Calu3 (cell line): ENCODE results near the gene FAM180A. TPM values are rescaled to one million over a fixed set of nuclear protein-coding genes. Genes with fewer than 3 reads are reported as not detected.

Experiments
- BruUV-seq: library from RNA; stranded (reverse); fragments of 400-500 nt; replicated peaks from 2 replicates; lab custom pipeline; 2021; lab: Mats Ljungman, UMichigan
- CTCF ChIA-PET: fragments of 300-600 bp; sonication (Branson Sonifier 250); formaldehyde crosslinking; loops from one replicate; lab custom pipeline; 2022; ENCODE audit warnings: antibody characterized with exemption; lab: Charles Lee
- DNase-seq: peaks from one replicate; pipeline ENCODE4 v3.0.0; 2022
- H3K27ac Mint-ChIP-seq: one replicate; pipeline ENCODE4 v1.8.0; 2022; ENCODE audit warnings: mixed read lengths; ENCODE audit not compliant: unreplicated experiment
- H3K27me3 Mint-ChIP-seq: one replicate; pipeline ENCODE4 v1.8.0; 2022; ENCODE audit warnings: mixed read lengths; ENCODE audit not compliant: unreplicated experiment
- H3K36me3 Mint-ChIP-seq: one replicate; pipeline ENCODE4 v1.8.0; 2022; ENCODE audit warnings: mild to moderate bottlenecking, moderate library complexity, mixed read lengths; ENCODE audit not compliant: insufficient read depth, unreplicated experiment
- H3K4me1 Mint-ChIP-seq: one replicate; pipeline ENCODE4 v1.8.0; 2022; ENCODE audit warnings: mild to moderate bottlenecking, low read depth, mixed read lengths; ENCODE audit not compliant: unreplicated experiment
- H3K4me3 Mint-ChIP-seq: one replicate; pipeline ENCODE4 v1.8.0; 2022; ENCODE audit warnings: mild to moderate bottlenecking, low read depth, moderate library complexity, mixed read lengths; ENCODE audit not compliant: unreplicated experiment
- H3K9me3 Mint-ChIP-seq: one replicate; pipeline ENCODE4 v1.8.0; 2022; ENCODE audit warnings: low read depth, mixed read lengths; ENCODE audit not compliant: unreplicated experiment
- CTCF ChIP-seq: fragments of 200-600 bp; IDR thresholded peaks from one replicate; pipeline ENCODE4 v1.8.0; 2022; ENCODE audit warnings: antibody characterized with exemption; ENCODE audit not compliant: unreplicated experiment
- intact Hi-C: fragments of 100-400 bp; cut with micrococcal nuclease; formaldehyde crosslinking; loops from one replicate; pipeline ENCODE4 v1.10.0; 2022; ENCODE audit not compliant: unreplicated experiment
- total RNA-seq: library from RNA; stranded (reverse); gene quantifications from 2 replicates; pipeline ENCODE4 v1.2.3, GENCODE V29; 2022

FAM180A gene
- total RNA-seq, 1 experiment from 2014 or later: not detected

- TF ChIP-seq CTCF: no peak
- CTCF ChIA-PET: interaction anchor here (0.9 kb wide), 1 partner anchor 25 kb away, joined by 3 read pairs; no protein-coding TSS in a partner anchor
- no peaks in the 10 kb centered on the region for H3K9me3 Mint-ChIP-seq
- H3K36me3 Mint-ChIP-seq: no peaks in the 10 kb centered on the region
- no peak overlapping the region for H3K4me3 Mint-ChIP-seq
- no peak overlapping the region for H3K27ac Mint-ChIP-seq
- intact Hi-C loops: no loop called here
- no peaks in the 10 kb centered on the region for H3K4me1 Mint-ChIP-seq
- H3K27me3 Mint-ChIP-seq: peaks cover 59% of the 10 kb centered on the region
- no TSS peak for BruUV-seq
- no peak for DNase-seq
Measured at GRCh38 chr7:135744938-135745702, 3.5 kb downstream of the FAM180A start.

- no TSS peak for BruUV-seq
- no peaks in the 10 kb centered on the region for H3K36me3 Mint-ChIP-seq
- peaks cover 59% of the 10 kb centered on the region for H3K27me3 Mint-ChIP-seq
- no peak overlapping the region for H3K4me3 Mint-ChIP-seq
- TF ChIP-seq CTCF: no peak
- no peak for DNase-seq
- no peak overlapping the region for H3K27ac Mint-ChIP-seq
- no peaks in the 10 kb centered on the region for H3K4me1 Mint-ChIP-seq
- no peaks in the 10 kb centered on the region for H3K9me3 Mint-ChIP-seq
- intact Hi-C loops: no loop called here
- CTCF ChIA-PET: interaction anchor here (0.9 kb wide), 1 partner anchor 26 kb away, joined by 3 read pairs; no protein-coding TSS in a partner anchor
Measured at GRCh38 chr7:135743907-135744731, 4.5 kb downstream of the FAM180A start.

GRCh38 chr7:135742371-135742770 lies 6.2 kb downstream of the FAM180A start:
- peaks cover 42% of the 10 kb centered on the region for H3K27me3 Mint-ChIP-seq

GRCh38 chr7:135741905-135742304 lies 6.7 kb downstream of the FAM180A start:
- H3K36me3 Mint-ChIP-seq: no peaks in the 10 kb centered on the region
- H3K27ac Mint-ChIP-seq: no peak overlapping the region
- intact Hi-C loops: no loop called here
- no peak for DNase-seq
- H3K9me3 Mint-ChIP-seq: no peaks in the 10 kb centered on the region
- no peak overlapping the region for H3K4me3 Mint-ChIP-seq
- H3K27me3 Mint-ChIP-seq: peaks cover 37% of the 10 kb centered on the region
- no peaks in the 10 kb centered on the region for H3K4me1 Mint-ChIP-seq
- BruUV-seq: no TSS peak
- CTCF ChIA-PET: no interaction called here
- TF ChIP-seq CTCF: no peak

More at GRCh38 chr7:135742371-135742770, 6.2 kb downstream of the FAM180A start:
- Mint-ChIP-seq H3K4me3 (no peak overlapping the region), H3K9me3 (no peaks in the 10 kb centered on the region), H3K36me3 (no peaks in the 10 kb centered on the region), H3K4me1 (no peaks in the 10 kb centered on the region), H3K27ac (no peak overlapping the region)
- no TSS peak for BruUV-seq
- TF ChIP-seq CTCF: no peak
- CTCF ChIA-PET: no interaction called here
- no peak for DNase-seq
- intact Hi-C loops: no loop called here
